HG03442 (cell line): ENCODE measurements around the gene PITPNC1.
"Not testable (repeated sequence)": the region's sequence is repeated elsewhere in the genome, so short reads cannot be mapped to it uniquely, and the experiment has no call there.

Experiments used
- ATAC-seq: cut with Tn5 transposase; IDR thresholded peaks from one replicate; pipeline ENCODE4 v1.9.1; 2021; ENCODE audit warnings: mild to moderate bottlenecking, moderate library complexity; ENCODE audit not compliant: unreplicated experiment

PITPNC1 gene

GRCh38 chr17:67376737-67377487, at the start of gene PITPNC1:
Gene PITPNC1 (plus strand): TSS chr17:67377281.
- ATAC-seq = peak; percentile 67

DNA sequence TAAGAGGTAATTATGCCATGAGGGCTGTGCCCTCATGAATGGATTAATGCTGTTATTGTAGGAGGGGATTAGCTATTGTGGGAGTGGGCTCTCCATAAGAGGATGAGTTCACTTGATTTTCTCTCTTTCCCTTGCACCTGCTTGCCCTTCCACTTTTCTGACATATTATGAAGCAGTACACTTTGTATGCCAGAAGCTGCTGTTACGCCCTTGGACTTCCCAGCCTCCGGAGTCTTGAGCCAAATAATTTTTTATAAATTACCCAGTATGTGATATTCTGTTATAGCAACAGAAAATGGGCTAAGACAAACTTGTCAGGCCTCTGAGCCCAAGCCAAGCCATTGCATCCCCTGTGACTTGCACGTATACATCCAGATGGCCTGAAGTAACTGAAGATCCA, 49.1 kb upstream of the PITPNC1 start:
- ATAC-seq = no peak

DNA sequence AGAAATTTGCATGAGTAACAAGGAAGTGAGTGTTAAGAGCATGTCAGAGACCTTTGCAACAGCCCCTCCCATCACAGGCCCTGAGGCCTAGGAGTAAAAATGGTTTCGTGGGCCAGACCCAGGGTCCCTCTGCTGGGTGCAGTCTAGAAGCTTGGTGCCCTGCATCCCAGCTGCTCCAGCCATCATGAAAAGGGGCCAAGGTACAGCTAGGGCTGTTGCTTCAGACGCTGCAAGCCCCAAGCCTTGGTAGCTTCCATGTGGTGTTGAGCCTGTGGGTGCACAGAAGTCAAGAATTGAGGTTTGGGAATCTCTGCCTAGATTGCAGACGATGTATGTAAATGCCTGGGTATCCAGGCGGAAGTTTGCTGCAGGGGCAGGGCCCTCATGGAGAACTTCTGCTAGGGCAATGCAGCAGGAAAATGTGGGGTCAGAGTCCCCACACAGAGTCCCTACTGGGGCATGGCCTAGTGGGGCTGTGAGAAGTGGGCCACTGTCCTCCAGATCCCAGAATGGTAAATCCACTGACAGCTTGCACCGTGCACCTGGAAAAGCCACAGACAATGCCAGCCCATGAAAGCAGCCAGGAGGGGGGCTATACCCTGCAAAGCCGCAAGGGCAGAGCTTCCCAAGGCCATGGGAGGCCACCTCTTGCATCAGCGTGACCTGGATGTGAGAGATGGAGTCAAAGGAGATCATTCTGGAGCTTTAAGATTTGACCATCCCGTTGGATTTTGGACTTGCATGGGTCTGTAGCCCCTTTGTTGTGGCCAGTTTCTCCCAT, 45.5 kb upstream of the PITPNC1 start:
- ATAC-seq = not testable (repeated sequence)

DNA sequence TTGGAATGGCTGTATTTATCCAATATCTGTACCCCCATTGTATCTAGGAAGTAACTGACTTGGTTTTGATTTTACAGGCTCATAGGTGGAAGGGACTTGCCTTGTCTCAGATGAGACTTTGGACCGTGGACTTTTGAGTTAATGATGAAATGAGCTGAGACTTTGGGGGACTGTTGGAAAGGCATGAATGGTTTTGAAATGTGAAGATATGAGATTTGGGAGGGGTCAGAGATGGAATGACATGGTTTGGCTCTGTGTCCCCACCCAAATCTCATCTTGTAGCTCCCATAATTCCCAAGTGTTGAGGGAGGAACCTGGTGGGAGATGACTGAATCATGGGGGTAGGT, 44.9 kb upstream of the PITPNC1 start:
- ATAC-seq = not testable (repeated sequence)

DNA sequence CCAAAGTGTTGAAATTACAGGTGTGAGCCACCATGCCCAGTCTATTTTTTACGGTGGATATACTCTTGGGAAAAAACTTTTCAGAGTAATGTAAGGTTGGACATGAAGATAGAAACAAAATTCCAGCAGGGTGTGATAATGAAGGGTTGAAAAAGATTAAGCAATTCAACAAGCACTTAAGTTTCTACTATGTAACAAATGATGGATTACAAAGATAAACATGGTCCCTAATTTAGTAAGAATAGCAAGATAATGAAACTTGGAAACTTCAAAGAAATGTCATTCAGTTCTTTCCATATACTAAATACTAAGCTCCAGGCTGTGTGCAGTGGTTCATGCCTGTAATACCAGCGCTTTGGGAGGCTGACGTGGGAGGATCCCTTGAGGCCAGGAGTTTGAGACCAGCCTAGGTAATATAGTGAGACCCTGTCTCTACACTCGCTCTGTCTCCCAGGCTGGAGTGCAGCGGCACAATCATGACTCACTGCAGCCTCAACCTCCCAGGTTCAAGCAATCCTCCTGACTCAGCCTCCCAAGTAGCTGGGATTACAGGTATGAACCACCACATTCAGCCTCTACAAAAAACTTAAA, 41.7 kb upstream of the PITPNC1 start:
- no peak for ATAC-seq

GRCh38 chr17:67336859-67337258, 40.2 kb upstream of the PITPNC1 start:
- no peak for ATAC-seq

- not testable (repeated sequence) for ATAC-seq
Measured at GRCh38 chr17:67338353-67338752, 38.7 kb upstream of the PITPNC1 start.

GRCh38 chr17:67343237-67343636, 33.8 kb upstream of the PITPNC1 start:
- no peak for ATAC-seq

DNA sequence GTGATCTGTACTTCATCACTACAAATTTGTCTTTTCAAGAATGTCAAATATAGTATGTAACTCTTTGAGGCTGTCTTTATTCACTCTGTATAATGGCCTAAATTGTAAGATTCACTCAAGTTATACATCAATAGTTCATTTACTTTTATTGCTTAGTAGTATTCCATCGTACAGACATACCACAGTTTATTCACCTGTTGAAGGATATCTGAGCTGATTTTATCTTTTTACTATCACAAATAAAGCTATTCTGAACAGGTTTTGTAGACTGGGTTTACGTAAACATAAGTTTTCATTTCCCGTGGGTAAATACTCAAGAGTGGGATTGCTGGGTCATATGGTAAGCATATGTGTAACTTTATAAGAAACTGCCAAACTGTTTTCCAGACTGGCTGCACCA, 29.3 kb upstream of the PITPNC1 start:
- no peak for ATAC-seq

GRCh38 chr17:67349420-67349819, 27.7 kb upstream of the PITPNC1 start:
- no peak for ATAC-seq

- ATAC-seq = no peak
Measured at GRCh38 chr17:67353161-67353560, 23.9 kb upstream of the PITPNC1 start.

DNA sequence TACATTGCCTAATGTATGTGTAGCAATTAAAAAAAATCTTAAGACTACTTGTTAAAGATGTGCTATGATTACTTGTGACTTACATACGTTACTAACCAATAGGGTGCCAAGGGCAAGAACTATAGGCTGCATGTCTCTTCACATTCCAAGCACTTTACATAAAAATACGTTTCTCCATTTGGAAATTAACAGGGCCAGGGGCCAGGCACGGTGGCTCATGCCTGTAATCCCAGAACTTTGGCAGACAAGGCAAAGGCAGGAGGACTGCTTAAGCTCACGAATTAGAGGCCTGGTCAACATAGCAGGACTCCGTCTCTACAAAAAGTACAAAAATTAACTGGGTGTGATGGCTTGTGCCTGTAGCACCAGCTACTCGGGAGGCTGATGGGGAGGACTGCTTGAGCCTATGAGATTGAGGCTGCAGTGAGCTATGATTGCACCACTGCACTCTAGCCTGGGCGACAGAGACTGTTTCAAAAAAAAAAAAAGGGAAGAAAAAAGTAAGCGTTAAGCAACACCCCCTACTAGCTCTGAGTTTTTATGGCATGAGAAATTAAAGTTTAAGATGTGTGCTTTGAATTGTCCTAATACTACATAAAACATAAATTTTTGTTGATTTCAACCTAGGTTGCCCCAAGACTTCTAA, 23.0 kb upstream of the PITPNC1 start:
- no peak for ATAC-seq

GRCh38 chr17:67358612-67359011, 18.5 kb upstream of the PITPNC1 start:
- no peak for ATAC-seq

GRCh38 chr17:67359960-67360791, 16.9 kb upstream of the PITPNC1 start:
- ATAC-seq = no peak

DNA sequence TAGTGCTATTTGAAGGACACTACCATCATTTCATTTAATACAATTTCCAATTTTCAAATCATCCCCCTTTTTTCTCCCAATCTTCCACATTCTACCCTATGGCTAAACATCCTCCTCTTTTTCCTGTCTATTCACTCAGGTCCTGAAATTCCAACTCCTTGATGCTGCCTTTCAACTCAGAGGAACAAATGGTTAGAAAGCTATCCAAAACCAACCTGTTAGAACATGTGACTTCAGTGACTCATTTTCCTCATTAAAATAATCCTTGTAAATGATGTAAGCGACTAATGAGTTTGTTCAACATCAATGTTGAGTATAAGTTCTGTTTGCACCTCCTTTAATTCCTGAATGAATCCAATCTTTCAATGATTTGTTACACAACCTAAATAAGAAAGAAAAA, 16.2 kb upstream of the PITPNC1 start:
- no peak for ATAC-seq

DNA sequence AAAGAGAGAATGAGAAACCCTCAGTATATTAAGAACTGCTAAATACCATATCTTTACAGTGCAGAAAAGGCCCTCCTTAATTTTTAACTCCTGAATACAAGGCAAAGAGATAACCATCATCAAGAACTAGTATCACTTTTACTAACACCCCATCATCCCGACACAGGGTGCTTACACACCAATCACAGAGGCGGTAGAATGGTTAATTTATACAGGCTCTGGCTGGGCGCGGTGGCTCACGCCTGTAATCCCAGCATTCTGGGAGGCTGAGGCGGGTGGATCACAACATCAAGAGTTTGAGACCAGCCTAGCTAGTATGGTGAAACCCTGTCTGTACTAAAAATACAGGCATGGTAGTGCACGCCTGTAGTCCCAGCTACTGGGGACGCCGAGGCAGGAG, 14.9 kb upstream of the PITPNC1 start:
- no peak for ATAC-seq

GRCh38 chr17:67364847-67365737, 12.0 kb upstream of the PITPNC1 start:
- ATAC-seq = no peak

GRCh38 chr17:67365738-67366192, 11.3 kb upstream of the PITPNC1 start:
- ATAC-seq = no peak
